ENCODE measurements around the gene MR1.

MR1 gene

GRCh38 chr1:181061891-181062835 lies 28.4 kb downstream of the MR1 start:
- in situ Hi-C loops (cut with MboI; ENCODE audit: low sequenced_read_pairs) = no loop called here

DNA sequence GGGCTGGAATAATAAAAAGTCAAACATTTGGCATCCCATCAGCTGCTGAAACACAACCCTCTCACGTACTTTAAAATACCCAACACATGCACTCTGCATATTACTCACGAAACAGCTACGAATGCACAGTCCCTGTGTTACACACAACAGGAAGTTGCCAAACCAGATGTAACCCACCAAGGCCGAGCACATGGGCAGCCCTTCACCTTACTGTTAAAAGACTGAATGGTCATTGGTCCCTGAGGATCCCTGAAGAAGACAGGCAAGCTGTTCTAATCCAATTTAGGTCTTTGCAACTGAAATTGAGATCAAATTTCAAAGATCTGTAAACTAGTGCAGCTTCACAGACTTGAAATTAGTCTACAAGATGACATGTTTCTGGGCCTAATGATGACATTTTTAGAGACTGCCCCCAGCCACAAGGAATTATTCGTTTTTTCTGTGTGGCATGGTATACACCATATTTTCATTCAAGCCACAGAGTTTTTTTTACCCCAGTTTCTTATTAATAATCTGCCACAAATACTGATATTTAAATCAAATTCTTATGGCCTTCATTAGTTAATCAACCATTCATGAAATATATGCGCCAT lies 29.1 kb downstream of the MR1 start:
- in situ Hi-C loops (cut with MboI; ENCODE audit: low sequenced_read_pairs) = no loop called here

- in situ Hi-C loops (cut with MboI; ENCODE audit: low sequenced_read_pairs) = no loop called here
Measured at GRCh38 chr1:181064011-181064623, 30.3 kb downstream of the MR1 start.

DNA sequence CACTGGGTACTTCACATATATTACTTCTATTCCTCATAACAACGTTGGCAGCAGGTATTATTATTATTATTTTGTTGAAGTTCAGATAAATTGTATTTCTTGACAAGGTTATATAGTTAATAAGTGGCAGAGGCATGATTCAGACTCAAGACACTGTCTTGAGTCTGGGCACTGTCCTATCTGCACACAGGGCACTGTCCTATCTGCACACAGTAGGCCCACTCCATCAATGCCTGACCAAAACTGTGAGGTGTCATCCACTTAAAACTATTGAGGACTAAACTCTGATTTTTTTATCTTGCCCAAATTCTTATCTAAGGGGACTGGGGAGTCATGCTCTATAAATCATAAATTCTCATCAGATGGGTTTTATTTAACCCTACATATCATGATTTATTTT lies 30.9 kb downstream of the MR1 start:
- in situ Hi-C loops (cut with MboI; ENCODE audit: low sequenced_read_pairs) = no loop called here

- in situ Hi-C loops (cut with MboI; ENCODE audit: low sequenced_read_pairs) = no loop called here
Measured at GRCh38 chr1:181073638-181074037, 39.9 kb downstream of the MR1 start.

- in situ Hi-C loops (cut with MboI; ENCODE audit: low sequenced_read_pairs) = no loop called here
Measured at GRCh38 chr1:181075766-181076350, 42.1 kb downstream of the MR1 start.

GRCh38 chr1:181076852-181077251 lies 43.1 kb downstream of the MR1 start:
- in situ Hi-C loops (cut with MboI; ENCODE audit: low sequenced_read_pairs) = no loop called here

- in situ Hi-C loops (cut with MboI; ENCODE audit: low sequenced_read_pairs) = no loop called here
Measured at GRCh38 chr1:181077576-181078242, 43.9 kb downstream of the MR1 start.

DNA sequence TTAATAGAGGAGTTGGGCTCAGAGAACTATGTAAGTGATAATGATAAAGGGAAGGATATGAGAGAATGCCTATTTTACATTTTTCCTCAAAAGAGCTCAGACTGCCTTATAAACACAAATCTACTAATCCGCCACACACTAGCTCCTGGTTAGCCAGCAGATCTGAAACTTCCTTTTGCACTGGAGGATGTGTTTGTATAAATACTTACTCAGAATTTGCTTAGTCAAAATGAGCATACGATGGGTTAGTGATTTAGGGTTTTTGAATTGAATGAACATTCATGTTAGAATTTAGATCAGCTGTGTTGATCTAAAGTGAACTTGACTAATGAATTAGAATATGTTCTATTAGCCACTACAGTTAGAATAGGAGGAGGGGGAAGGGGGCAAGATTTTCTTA lies 45.6 kb downstream of the MR1 start:
- in situ Hi-C loops (cut with MboI; ENCODE audit: low sequenced_read_pairs) = no loop called here

DNA sequence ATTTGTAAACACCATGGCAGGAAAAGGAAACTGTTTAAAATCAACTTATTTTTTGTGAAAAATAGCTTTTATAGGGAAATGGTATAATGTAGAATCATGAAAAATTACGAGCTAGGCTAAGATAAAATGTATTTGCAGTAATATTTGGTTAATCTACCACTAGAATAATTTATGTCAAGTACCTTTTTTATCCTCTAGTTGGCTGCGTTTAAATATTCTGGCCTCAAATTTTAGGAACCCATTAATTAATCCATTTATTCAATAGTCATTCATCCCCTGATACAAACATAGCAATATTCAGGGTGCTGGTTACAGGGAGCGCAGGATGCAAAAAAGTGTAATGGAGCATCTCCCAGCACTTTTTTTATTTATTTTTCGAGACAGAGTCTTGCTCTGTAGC lies 46.1 kb downstream of the MR1 start:
- in situ Hi-C loops (cut with MboI; ENCODE audit: low sequenced_read_pairs) = no loop called here

- in situ Hi-C loops (cut with MboI; ENCODE audit: low sequenced_read_pairs) = no loop called here
Measured at GRCh38 chr1:181080556-181080955, 46.8 kb downstream of the MR1 start.

GRCh38 chr1:181081395-181081794 lies 47.6 kb downstream of the MR1 start:
- in situ Hi-C loops (cut with MboI; ENCODE audit: low sequenced_read_pairs) = no loop called here

DNA sequence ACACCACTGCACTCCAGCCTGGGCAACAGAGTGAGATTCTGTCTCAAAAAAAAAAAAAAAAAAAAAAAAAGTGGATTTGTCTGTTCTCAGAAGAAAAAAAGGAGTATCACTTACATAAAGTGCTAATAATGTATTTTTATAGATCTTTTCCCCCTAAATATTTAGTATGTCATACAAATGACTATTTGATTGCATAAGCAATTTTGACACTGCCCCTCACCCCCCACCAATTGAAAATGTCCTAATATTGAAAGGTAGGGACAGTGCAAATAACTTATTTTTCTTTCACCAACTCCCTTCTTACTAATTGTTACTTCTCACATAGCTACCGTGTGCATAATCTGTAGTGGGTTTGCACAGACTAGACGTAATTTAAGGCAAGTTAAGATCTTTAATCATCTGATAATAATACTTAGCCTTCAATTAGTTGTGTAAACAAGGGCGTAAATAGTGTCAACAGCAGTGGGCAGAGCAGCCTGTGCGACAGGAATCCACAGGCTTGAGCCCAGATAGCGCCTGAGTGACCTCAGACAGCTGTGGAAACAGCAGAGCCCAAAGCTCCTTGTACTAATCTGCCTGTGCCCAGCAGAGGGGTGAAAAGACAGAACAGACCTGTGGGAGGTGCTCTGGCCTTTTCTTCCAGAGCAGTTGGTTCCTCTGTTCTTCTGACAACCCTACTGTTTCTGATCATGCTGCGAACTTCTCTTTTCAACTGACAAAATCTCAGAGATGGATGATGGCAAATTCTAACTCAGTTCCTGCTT lies 50.2 kb downstream of the MR1 start:
- in situ Hi-C loops (cut with MboI; ENCODE audit: low sequenced_read_pairs) = no loop called here

DNA sequence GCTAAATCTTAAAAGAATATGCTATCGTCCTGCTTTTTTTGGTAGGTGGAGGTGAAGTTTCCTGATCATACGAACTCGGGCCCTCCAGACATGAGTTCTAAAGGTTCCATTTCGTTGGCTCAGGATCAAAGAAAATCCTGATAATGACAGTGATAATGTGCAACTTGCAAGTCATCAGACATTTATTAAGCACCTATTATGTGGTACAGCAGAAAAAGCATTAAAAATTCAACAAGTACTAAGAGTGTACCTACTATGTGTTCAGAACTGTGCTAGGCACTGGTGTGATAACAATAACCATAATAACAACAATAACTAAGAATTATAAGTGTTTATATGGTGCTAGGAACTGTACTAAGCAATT lies 50.8 kb downstream of the MR1 start:
- in situ Hi-C loops (cut with MboI; ENCODE audit: low sequenced_read_pairs) = no loop called here

- in situ Hi-C loops (cut with MboI; ENCODE audit: low sequenced_read_pairs) = no loop called here
Measured at GRCh38 chr1:181086091-181086490, 52.3 kb downstream of the MR1 start.

DNA sequence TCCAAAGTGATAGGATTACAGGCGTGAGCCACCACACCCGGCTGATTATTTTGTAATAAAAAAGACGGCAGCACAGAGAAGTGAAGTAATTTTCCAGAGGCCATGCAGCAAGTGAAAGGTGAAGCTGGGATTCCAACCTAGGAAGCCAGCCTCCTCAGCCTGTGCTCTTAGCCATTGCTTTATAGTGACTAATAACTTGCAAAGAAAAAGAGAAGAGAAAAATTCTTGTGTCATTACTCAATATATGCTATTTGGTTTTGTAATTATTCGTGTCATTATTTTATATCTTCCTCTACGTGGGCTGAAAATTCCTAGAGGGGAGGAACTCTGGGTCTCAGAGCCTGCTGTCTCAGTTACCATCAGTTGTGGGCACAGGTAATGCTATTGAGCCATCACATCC lies 53.1 kb downstream of the MR1 start:
- in situ Hi-C loops (cut with MboI; ENCODE audit: low sequenced_read_pairs) = no loop called here

- in situ Hi-C loops (cut with MboI; ENCODE audit: low sequenced_read_pairs) = no loop called here
Measured at GRCh38 chr1:181087400-181087901, 53.7 kb downstream of the MR1 start.

DNA sequence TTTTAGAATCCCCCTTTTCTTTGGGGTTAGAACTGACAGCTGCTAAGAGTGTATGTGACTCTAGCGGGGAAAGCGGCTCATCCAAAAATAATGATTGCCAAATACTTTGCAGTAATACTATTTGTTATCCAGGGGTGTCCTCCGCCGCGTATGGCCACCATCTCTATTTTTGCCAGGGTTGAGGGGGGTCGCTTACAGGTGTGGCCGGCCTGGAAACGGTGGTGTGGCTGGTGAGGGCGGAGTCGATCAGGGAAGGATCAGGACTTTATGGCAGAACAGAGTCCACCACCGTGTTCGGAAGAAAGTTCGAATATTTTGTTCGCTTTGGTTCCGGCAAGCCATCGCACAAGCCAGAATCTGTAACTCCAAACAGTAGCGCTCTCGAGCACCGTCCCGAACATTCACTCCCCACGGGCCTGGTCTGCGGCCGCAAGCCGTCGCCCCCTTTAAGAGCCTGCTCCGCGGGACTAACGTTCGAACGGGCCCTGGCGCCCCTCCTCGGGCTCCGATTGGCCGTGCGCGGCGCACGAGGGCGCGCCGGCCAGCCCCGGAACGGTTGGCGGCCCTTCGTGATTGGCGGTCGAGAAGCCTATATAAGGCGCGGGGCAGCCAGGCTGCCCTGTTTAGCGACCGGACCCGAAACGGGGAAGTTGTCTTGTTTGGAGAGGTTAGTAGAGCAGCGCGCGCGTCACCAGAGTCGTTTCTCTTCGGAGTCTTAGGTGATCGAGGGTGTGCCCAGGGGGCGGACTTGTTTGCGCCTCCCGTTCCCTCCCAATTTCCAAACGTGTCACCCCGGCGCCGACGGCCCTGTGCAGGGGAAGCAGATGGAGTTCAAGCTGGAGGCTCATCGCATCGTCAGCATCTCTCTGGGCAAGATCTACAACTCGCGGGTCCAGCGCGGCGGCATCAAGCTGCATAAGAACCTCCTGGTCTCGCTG lies 54.6 kb downstream of the MR1 start, which contains the start of gene IER5:
Gene IER5, plus strand, starts transcription at position 622 of the 938 bp plus-strand sequence. Its CDS starts 203 bp downstream, at position 825.
- in situ Hi-C loops (cut with MboI; ENCODE audit: low sequenced_read_pairs) = no loop called here

Measured in HL-60/S4 treated with phorbol 12-myristate 13-acetate at 8.2 ng/mL for 4 days and 3 days (cell line).